GM12875 (cell line): Measurements from ENCODE around the gene MTM1.
A peak's percentile ranks its signal among the peaks of the same experiment; 100 is the strongest.

Source experiments
- H3K4me3 ChIP-seq: one replicate; pipeline ENCODE4 v1.5.1; 2011; ENCODE audit warnings: low read depth, low read length, control low read depth
- CTCF ChIP-seq: IDR thresholded peaks from 2 replicates; pipeline ENCODE4 v1.5.1; 2011; ENCODE audit warnings: low read depth, mild to moderate bottlenecking, control low read depth, inconsistent platforms, low read length, moderate library complexity, borderline replicate concordance; ENCODE audit not compliant: insufficient read depth

Gene MTM1

GRCh38 chrX:150577174-150577573 lies 8.8 kb downstream of the MTM1 start:
- H3K4me3 ChIP-seq: no peak overlapping the region
- no peak for TF ChIP-seq CTCF

GRCh38 chrX:150581093-150581775 lies 12.8 kb downstream of the MTM1 start:
- H3K4me3 ChIP-seq: no peak overlapping the region
- no peak for TF ChIP-seq CTCF

DNA sequence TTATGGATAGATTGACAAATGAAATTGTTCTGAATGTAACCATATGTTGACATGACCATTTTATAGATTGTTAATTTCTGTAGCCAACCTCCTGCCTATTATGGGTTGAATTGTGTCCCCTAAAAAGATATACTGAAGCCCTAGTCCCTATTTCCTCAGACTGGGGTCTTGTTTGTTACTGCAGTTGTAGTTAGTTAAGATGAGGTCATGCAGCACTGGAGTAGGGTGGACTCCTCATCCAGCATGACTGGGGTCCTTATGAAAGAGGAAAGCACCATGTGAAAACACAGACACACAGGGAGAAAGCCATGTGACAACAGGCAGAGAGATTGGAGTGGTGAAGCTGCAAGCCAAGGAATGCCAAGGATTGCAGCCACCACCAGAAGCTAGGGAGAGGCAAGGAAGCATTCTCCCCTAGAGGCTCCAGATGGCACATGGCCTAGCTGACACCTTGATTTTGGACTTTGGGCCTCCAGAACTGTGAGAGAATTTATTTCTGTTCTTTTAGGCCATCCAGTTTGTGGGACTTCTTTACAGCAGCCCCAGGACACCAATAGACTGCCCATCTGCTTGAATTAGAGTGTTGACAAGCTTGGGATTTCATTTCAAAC lies 14.0 kb downstream of the MTM1 start:
- TF ChIP-seq CTCF: no peak

DNA sequence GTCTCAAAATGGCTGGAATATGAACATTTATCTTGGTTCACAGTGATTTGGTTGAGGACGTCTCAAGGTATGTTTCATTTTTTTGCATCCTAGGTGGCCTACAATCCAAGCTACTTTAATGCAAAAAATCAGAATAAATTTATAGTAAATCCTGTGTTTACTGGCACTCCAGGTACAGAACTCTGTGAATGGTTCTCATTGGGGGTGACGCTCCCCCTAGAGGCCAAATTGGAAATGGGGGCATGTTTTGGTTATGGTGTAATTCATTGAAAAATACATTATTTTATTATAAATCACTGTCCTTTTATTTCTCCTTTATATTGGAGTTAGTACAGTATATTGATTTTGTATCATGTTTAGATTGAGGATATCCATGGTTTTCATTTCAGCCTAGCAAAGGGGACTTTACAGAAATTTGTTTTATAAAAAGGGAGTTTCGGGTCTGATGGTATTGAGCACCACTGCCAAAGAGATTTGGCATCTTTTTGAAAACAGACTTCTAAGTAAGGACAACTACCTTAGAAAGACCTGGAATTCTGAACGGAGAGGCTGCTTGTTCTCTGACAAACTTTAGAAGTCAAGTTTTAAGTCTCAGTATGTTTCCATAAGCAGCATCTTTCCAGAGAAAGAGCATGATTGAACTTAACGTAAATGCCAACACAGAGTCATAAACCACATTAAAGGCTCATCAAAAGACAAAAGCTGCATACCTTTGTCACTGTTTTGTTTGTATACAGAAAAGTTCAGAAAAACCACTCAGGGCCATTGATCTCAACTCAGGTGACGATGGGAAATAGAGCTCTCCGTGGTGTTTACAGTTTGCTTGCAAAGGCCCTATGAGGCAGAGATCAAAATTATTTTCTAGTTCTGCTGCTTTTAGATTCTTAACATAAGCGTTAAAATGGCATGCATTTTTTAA lies 19.4 kb downstream of the MTM1 start:
- H3K4me3 ChIP-seq: no peak overlapping the region
- peak; percentile 59; the same call in 1 of the 2 replicates for TF ChIP-seq CTCF

More for the DNA sequence above, 14.0 kb downstream of the MTM1 start:
- H3K4me3 ChIP-seq: no peak overlapping the region

DNA sequence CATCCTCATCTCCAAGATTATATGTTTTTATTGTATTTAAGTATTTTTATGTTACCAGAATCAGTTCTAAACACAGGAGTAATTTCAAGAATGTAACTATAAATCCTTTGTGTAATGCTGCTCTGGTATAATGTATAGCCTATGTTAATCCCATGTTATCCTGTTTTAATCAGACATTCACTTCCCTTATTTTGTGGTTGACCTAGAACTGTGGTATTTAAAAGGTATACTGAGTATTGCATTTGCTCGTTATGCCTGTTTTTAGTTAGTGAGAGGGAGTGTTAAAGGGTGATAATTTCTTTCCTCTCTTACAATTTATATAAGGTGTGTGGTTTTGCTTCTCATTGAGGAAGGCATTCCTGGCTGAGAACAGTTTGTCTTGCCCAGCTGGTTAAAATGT lies 26.2 kb downstream of the MTM1 start:
- no peak overlapping the region for H3K4me3 ChIP-seq
- no peak for TF ChIP-seq CTCF

DNA sequence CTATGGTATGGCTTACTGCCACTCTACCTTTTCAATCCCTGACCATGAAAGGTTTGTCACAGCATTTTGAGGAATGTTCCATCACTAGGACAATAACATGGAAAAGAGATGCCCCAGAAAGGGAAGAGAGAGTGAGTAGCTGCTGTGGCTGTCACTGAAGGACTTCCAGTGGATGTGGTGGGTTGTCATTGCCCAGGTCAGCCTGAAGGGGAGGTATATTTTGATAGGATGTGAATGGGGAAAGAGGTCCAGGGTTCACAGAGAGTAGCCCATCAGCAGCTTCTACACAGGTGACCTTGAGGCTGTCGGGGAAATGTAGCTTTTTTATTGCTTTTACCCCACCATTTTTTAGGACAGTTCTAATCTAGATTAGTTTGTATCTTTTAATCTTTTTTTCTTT lies 30.8 kb downstream of the MTM1 start:
- 0 out of 2 replicates have a peak, but pooled peaks have one; percentile 8 for TF ChIP-seq CTCF
- H3K4me3 ChIP-seq: no peak overlapping the region
